GM23248 (cell line): ENCODE data around the gene TMEM98. TPM values are rescaled to one million over a fixed set of nuclear protein-coding genes. Genes with fewer than 3 reads are reported as not detected.
A peak's percentile ranks its signal among the peaks of the same experiment; 100 is the strongest.
"Not testable (repeated sequence)": the region's sequence is repeated elsewhere in the genome, so short reads cannot be mapped to it uniquely, and the experiment has no call there.

Experiments used
- DNase-seq: peaks from one replicate; pipeline ENCODE4 v3.0.0-alpha.2; 2015
- H2AFZ ChIP-seq: fragments of 200-600 bp; sonication (generic); 2 replicates; pipeline ENCODE4 v1.6.1; 2016; ENCODE audit warnings: antibody characterized with exemption
- H3F3A ChIP-seq: fragments of 200-600 bp; sonication (generic); 2 replicates; pipeline ENCODE4 v1.6.1; 2016; ENCODE audit warnings: mild to moderate bottlenecking, antibody characterized with exemption, mixed run types; ENCODE audit not compliant: insufficient read depth
- H3K27ac ChIP-seq: fragments of 200-600 bp; sonication (generic); 2 replicates; pipeline ENCODE4 v1.5.1; 2016; ENCODE audit warnings: mild to moderate bottlenecking
- H3K27me3 ChIP-seq: fragments of 200-600 bp; sonication (generic); replicated peaks from 2 replicates; pipeline ENCODE4 v1.6.1; 2016; ENCODE audit warnings: mild to moderate bottlenecking; ENCODE audit not compliant: insufficient read depth
- H3K36me3 ChIP-seq: fragments of 200-600 bp; sonication (generic); 2 replicates; pipeline ENCODE4 v1.6.1; 2016; ENCODE audit warnings: low read depth, mild to moderate bottlenecking
- H3K4me1 ChIP-seq: fragments of 200-600 bp; sonication (generic); 2 replicates; pipeline ENCODE4 v1.6.1; 2016; ENCODE audit warnings: mild to moderate bottlenecking; ENCODE audit not compliant: insufficient read depth
- H3K4me2 ChIP-seq: fragments of 200-600 bp; sonication (generic); one replicate; pipeline ENCODE4 v1.6.1; 2016; ENCODE audit warnings: mild to moderate bottlenecking; ENCODE audit not compliant: unreplicated experiment
- H3K4me3 ChIP-seq: fragments of 200-600 bp; sonication (generic); 2 replicates; pipeline ENCODE4 v1.5.1; 2016; ENCODE audit warnings: mild to moderate bottlenecking
- H3K79me2 ChIP-seq: fragments of 200-600 bp; sonication (generic); 2 replicates; pipeline ENCODE4 v1.6.1; 2016; ENCODE audit warnings: mild to moderate bottlenecking; ENCODE audit not compliant: insufficient read depth
- H3K9ac ChIP-seq: fragments of 200-600 bp; sonication (generic); 2 replicates; pipeline ENCODE4 v1.6.1; 2016; ENCODE audit warnings: mild to moderate bottlenecking
- H3K9me2 ChIP-seq: fragments of 200-600 bp; sonication (generic); 2 replicates; pipeline ENCODE4 v1.6.1; 2016; ENCODE audit warnings: mixed run types, mild to moderate bottlenecking, moderate library complexity; ENCODE audit not compliant: insufficient read depth
- H3K9me3 ChIP-seq: fragments of 200-600 bp; sonication (generic); one replicate; pipeline ENCODE4 v1.6.1; 2017; ENCODE audit warnings: low read depth
- H4K20me1 ChIP-seq: fragments of 200-600 bp; sonication (generic); 2 replicates; pipeline ENCODE4 v1.6.0; 2016; ENCODE audit not compliant: insufficient read depth
- EZH2 ChIP-seq: fragments of 200-600 bp; sonication (generic); IDR thresholded peaks from 2 replicates; pipeline ENCODE4 v1.6.1; 2018; ENCODE audit warnings: antibody characterized with exemption, mild to moderate bottlenecking; ENCODE audit not compliant: insufficient read depth, poor library complexity, severe bottlenecking
- EZH2phosphoT487 ChIP-seq: fragments of 200-600 bp; sonication (generic); IDR thresholded peaks from 2 replicates; pipeline ENCODE4 v1.6.1; 2018; ENCODE audit warnings: antibody characterized with exemption, moderate library complexity, mild to moderate bottlenecking, low read depth; ENCODE audit not compliant: insufficient read depth
- WGBS, 2 experiments: methylation state at CpG; one replicate each; pipeline ENCODE4 v1.1.6; 2015 to 2017; ENCODE audit warnings: low lambda C conversion rate in 2 of 2, low coverage in 1 of 2; ENCODE audit errors: missing lambda C conversion rate in 2 of 2; 5-methylcytosine and 5-hydroxymethylcytosine counted together
- in situ Hi-C: fragments of 300-500 bp; cut with MboI; formaldehyde crosslinking; loops from 2 replicates; pipeline ENCODE4 v1.15.0; 2020
- polyA plus RNA-seq: library from polyadenylated mRNA; unstranded; fragments of >200 nt; fragmentation: Nextera tagmentation; extraction: Ambion mirVana; gene quantifications from 2 replicates; pipeline ENCODE4 v1.2.1, GENCODE V29; 2016
- total RNA-seq: library from RNA; depleted of rRNA; stranded (reverse); fragments of >200 nt; shearing (Covaris generic); gene quantifications from 2 replicates; pipeline ENCODE4 v1.2.3, GENCODE V29; 2014

The TMEM98 gene
- total and polyA plus RNA-seq, 2 experiments from 2014 or later, result 148 to 153 TPM

DNA sequence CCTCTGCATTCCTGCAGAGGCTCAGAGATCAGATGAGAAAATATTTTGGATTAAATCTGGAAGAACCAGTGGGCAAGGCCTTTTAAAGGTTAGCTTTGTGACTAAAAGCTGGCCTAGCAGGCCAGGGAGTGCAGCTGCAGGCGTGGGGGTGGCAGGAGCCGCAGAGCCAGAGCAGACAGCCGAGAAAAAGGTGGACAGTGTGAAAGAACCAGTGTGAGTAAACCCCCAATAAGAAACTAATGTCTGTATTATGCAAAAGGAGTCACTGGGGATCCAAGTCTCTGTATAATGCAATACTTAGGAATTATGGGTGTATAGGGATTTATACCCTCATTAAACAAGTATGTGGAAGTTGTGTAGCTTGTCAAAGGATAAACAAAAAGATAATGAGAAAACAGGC lies 42.3 kb downstream of the TMEM98 start:
- Histone ChIP-seq H3K9me2 (no peaks in the 10 kb centered on the region), H4K20me1 (no peaks in the 10 kb centered on the region), H3K27ac (no peak overlapping the region), H3K36me3 (no peaks in the 10 kb centered on the region), H2AFZ (no peak overlapping the region), H3K4me1 (no peaks in the 10 kb centered on the region), H3F3A (peaks cover 8% of the 10 kb centered on the region; the same call in 1 of the 2 replicates), H3K9me3 (no peaks in the 10 kb centered on the region), H3K4me2 (no peak overlapping the region), H3K4me3 (no peak overlapping the region), H3K79me2 (no peaks in the 10 kb centered on the region), H3K27me3 (no peaks in the 10 kb centered on the region; the same call in none of the 2 replicates), H3K9ac (no peak overlapping the region)
- DNase-seq, result peak; percentile 23
- TF ChIP-seq EZH2 (no peak), EZH2phosphoT487 (no peak)
- in situ Hi-C loops, result no loop called here
- 36 to 38% methylated on average over 3 of the region's 3 CpGs for WGBS, 2 experiments

DNA sequence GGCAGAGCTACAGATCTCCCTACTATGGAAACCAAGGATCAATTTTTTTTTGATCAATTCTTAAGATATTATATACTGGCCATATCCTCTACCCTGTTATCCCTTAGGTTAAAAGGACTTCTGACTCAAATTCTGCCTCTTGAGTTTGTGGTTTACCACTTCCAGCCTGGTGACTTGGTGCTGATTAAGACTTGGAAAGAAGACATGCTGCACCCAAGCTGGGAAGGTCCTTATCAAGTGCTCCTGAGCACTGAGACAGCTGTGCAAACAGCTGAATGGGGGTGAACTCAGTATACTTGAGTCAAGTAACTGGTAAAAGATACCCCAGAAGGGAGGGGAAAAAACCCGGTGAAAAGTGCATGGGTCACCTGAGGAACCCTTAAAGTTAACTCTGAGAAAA lies 43.2 kb downstream of the TMEM98 start:
- DNase-seq, result peak; percentile 34
- no peaks in the 10 kb centered on the region for H4K20me1 ChIP-seq
- H3F3A ChIP-seq, result peaks cover 8% of the 10 kb centered on the region; the same call in 1 of the 2 replicates
- H2AFZ ChIP-seq, result no peak overlapping the region
- H3K9ac ChIP-seq, result no peak overlapping the region
- in situ Hi-C loops, result no loop called here
- H3K36me3 ChIP-seq, result no peaks in the 10 kb centered on the region
- H3K79me2 ChIP-seq, result no peaks in the 10 kb centered on the region
- no peaks in the 10 kb centered on the region for H3K9me3 ChIP-seq
- H3K4me2 ChIP-seq, result no peak overlapping the region
- H3K4me1 ChIP-seq, result no peaks in the 10 kb centered on the region
- no peak overlapping the region for H3K4me3 ChIP-seq
- H3K27ac ChIP-seq, result no peak overlapping the region
- no peaks in the 10 kb centered on the region; the same call in 1 of the 2 replicates for H3K27me3 ChIP-seq
- WGBS, 2 experiments, result 6 to 13% methylated on average over 1 of the region's 1 CpG
- no peaks in the 10 kb centered on the region for H3K9me2 ChIP-seq
- TF ChIP-seq EZH2phosphoT487, result no peak
- no peak for TF ChIP-seq EZH2

DNA sequence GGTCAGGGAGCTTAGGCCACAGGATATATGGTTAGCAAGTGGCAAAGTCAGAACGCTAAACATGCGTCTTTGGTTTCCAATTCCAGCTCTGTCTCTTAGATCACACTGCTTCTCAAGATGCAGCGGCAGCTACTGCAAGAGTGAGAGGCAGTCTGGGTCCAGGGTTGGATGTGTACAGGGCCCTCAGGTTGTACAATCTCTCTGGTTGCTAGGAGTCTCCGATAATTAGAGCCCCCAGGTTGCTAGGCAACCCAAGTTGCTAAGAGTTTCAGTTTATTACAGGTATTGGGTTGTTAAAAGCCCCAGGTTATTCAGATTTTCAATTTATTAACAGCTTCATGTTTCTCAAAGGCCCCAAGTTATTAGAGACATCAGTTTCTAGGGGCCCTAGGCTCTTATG lies 48.2 kb downstream of the TMEM98 start:
- H3K9me2 ChIP-seq, result no peaks in the 10 kb centered on the region
- H2AFZ ChIP-seq, result no peak overlapping the region
- H3K27me3 ChIP-seq, result no peaks in the 10 kb centered on the region; the same call in 1 of the 2 replicates
- no peaks in the 10 kb centered on the region for H3K4me1 ChIP-seq
- H3K9ac ChIP-seq, result no peak overlapping the region
- H3K4me2 ChIP-seq, result no peak overlapping the region
- H3F3A ChIP-seq, result no peaks in the 10 kb centered on the region
- H3K36me3 ChIP-seq, result no peaks in the 10 kb centered on the region
- no peaks in the 10 kb centered on the region for H3K79me2 ChIP-seq
- DNase-seq, result no peak
- no peaks in the 10 kb centered on the region for H3K9me3 ChIP-seq
- 69 to 76% methylated on average over 4 of the region's 4 CpGs for WGBS, 2 experiments
- H3K4me3 ChIP-seq, result no peak overlapping the region
- H3K27ac ChIP-seq, result no peak overlapping the region
- in situ Hi-C loops, result no loop called here
- no peaks in the 10 kb centered on the region for H4K20me1 ChIP-seq
- TF ChIP-seq EZH2phosphoT487 (no peak), EZH2 (no peak)

DNA sequence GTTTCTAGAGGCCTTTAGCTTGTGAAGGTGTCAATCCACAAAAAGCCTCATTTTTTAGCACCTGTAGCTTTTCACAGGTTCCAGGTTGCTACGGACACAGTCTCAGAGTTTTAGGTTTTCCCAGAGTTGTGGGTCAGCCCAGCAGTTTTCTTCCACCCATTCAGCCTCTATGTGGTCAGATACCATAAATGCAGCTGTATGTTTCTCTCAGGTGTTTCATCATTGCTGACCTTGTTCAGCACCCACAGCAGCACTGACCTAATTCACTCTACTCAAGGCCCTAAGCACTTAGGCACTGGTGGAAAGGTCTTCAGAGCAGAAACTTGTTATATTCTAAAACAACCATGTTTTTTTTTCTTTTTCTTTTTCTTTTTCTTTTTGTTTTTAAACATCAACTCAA lies 48.7 kb downstream of the TMEM98 start:
- no peak for TF ChIP-seq EZH2phosphoT487
- no peak for TF ChIP-seq EZH2
- Histone ChIP-seq H3K9ac (no peak overlapping the region), H3K4me1 (no peaks in the 10 kb centered on the region), H3K9me3 (no peaks in the 10 kb centered on the region), H3K36me3 (no peaks in the 10 kb centered on the region), H3K79me2 (no peaks in the 10 kb centered on the region), H4K20me1 (no peaks in the 10 kb centered on the region), H3K4me2 (no peak overlapping the region), H2AFZ (no peak overlapping the region), H3K4me3 (no peak overlapping the region), H3K27ac (no peak overlapping the region), H3F3A (no peaks in the 10 kb centered on the region), H3K9me2 (no peaks in the 10 kb centered on the region), H3K27me3 (no peaks in the 10 kb centered on the region; the same call in 1 of the 2 replicates)
- in situ Hi-C loops, result no loop called here
- DNase-seq, result no peak
- WGBS, 2 experiments, result 38 to 62% methylated on average over 1 of the region's 1 CpG

DNA sequence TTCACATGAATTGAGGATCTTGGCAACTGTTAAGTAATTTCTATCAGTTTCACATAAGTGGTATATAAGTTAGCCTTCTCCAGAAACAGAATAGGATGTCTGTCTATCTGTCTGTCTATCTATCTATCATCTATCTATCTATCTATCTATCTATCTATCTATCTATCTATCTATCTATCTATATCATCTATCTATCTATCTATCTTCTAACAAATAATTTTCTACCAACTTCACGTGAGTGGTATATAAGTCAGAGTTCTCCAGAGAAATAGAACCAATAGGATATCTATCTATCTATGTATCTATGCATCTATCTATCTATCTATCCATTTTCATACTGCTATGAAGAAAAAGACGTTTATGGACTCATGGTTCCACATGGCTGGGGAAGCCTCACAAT lies 52.3 kb downstream of the TMEM98 start:
- Histone ChIP-seq H3K9me2 (no peaks in the 10 kb centered on the region), H2AFZ (no peak overlapping the region), H3K27ac (no peak overlapping the region), H3K9me3 (no peaks in the 10 kb centered on the region), H3K4me1 (no peaks in the 10 kb centered on the region), H3K27me3 (no peaks in the 10 kb centered on the region), H3K9ac (no peak overlapping the region), H3K4me3 (no peak overlapping the region), H4K20me1 (no peaks in the 10 kb centered on the region), H3K4me2 (no peak overlapping the region), H3K79me2 (no peaks in the 10 kb centered on the region), H3F3A (no peaks in the 10 kb centered on the region), H3K36me3 (no peaks in the 10 kb centered on the region)
- TF ChIP-seq EZH2 (no peak), EZH2phosphoT487 (no peak)
- in situ Hi-C loops, result no loop called here
- no peak for DNase-seq
- WGBS, 2 experiments, result 20 to 29% methylated on average over 2 of the region's 2 CpGs

DNA sequence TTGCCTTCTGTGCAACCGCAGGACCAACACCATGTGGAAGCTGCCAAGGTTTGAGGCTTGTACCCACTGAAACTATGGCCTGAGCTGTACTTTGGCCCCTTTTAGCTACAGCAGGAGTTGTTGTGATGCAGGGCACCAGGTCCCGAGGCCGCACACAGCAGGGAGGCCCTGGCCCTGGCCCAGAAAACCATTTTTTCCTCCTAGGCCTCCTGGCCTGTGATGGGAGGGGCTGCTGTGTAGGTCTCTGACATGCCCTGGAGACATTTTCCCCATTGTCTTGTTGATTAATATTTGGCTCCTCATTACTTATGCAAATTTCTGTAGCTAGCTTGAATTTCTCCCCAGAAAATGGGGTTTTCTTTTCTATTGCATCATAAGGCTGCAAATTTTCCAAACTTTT lies 53.7 kb downstream of the TMEM98 start:
- H3K4me1 ChIP-seq, DNase-seq, in situ Hi-C loops, H3K27ac ChIP-seq, H3K36me3 ChIP-seq, H3K9me2 ChIP-seq, H3F3A ChIP-seq, H3K79me2 ChIP-seq, H3K4me2 ChIP-seq, H3K4me3 ChIP-seq, H2AFZ ChIP-seq, H4K20me1 ChIP-seq, H3K27me3 ChIP-seq, H3K9ac ChIP-seq, H3K9me3 ChIP-seq: not testable (repeated sequence)
- WGBS, 2 experiments, result 56 to 71% methylated on average over 3 of the region's 3 CpGs
